G401.6 (cell line): ENCODE data around the gene ALDH7A1.

Experiments used
- FAIRE-seq: peaks from 2 replicates; lab custom pipeline; 2012; peaks lifted over from hg19 to GRCh38; lab: Jason Lieb, UNC

The ALDH7A1 gene

GRCh38 chr5:126508251-126508961, 86.6 kb downstream of the ALDH7A1 start:
- no peak for FAIRE-seq

- FAIRE-seq: no peak
These were observed 88.9 kb downstream of the ALDH7A1 start for GRCh38 chr5:126506079-126506478.

- no peak for FAIRE-seq
These were observed 91.4 kb downstream of the ALDH7A1 start for GRCh38 chr5:126503602-126504104.

- no peak for FAIRE-seq
These were observed 93.6 kb downstream of the ALDH7A1 start for GRCh38 chr5:126501448-126501847.

- no peak for FAIRE-seq
These were observed 95.1 kb downstream of the ALDH7A1 start for GRCh38 chr5:126499853-126500342.

- no peak for FAIRE-seq
These were observed 95.7 kb downstream of the ALDH7A1 start for GRCh38 chr5:126499278-126499677.

GRCh38 chr5:126497506-126497905, 97.5 kb downstream of the ALDH7A1 start:
- FAIRE-seq: no peak

- no peak for FAIRE-seq
These were observed 100.6 kb downstream of the ALDH7A1 start for GRCh38 chr5:126494393-126494792.

- FAIRE-seq: no peak
These were observed 102.1 kb downstream of the ALDH7A1 start for GRCh38 chr5:126492939-126493338.

- no peak for FAIRE-seq
These were observed 104.7 kb downstream of the ALDH7A1 start for GRCh38 chr5:126490167-126490940.

GRCh38 chr5:126488443-126489065, 106.5 kb downstream of the ALDH7A1 start:
- no peak for FAIRE-seq

- no peak for FAIRE-seq
These were observed 107.4 kb downstream of the ALDH7A1 start for GRCh38 chr5:126487596-126487995.

GRCh38 chr5:126486332-126486731, 108.7 kb downstream of the ALDH7A1 start:
- no peak for FAIRE-seq

GRCh38 chr5:126484253-126484652, 110.8 kb downstream of the ALDH7A1 start:
- no peak for FAIRE-seq

- FAIRE-seq: no peak
These were observed 111.9 kb downstream of the ALDH7A1 start for GRCh38 chr5:126483156-126483555.

- FAIRE-seq: no peak
These were observed 112.4 kb downstream of the ALDH7A1 start for GRCh38 chr5:126482591-126482990.

GRCh38 chr5:126481243-126481642, 113.8 kb downstream of the ALDH7A1 start:
- no peak for FAIRE-seq
